ENCODE measurements around the gene SEC22A. TPM values are rescaled to one million over a fixed set of nuclear protein-coding genes. Genes with fewer than 3 reads are reported as not detected.
A peak's percentile ranks its signal among the peaks of the same experiment; 100 is the strongest.

SEC22A gene
- total RNA-seq, 1 donor from 2014 or later, result 26.9 TPM

GRCh38 chr3:123296261-123296660, 94.5 kb downstream of the SEC22A start:
- Histone ChIP-seq H3K4me3 (ENCODE audit: low read depth, low read length) (no peak overlapping the region), H3K27me3 (ENCODE audit: control insufficient read depth, insufficient read depth, low read length) (peaks cover 14% of the 10 kb centered on the region), H3K36me3 (ENCODE audit: control insufficient read depth, insufficient read depth, low read length) (no peaks in the 10 kb centered on the region)
- no peak for DNase-seq (ENCODE audit: low read depth)
- TF ChIP-seq CTCF (IDR thresholded peaks at IDR 0.05; ENCODE audit: insufficient read depth, low read length, poor library complexity, severe bottlenecking), result no peak

GRCh38 chr3:123296836-123297626, 95.3 kb downstream of the SEC22A start:
- TF ChIP-seq CTCF (IDR thresholded peaks at IDR 0.05; ENCODE audit: insufficient read depth, low read length, poor library complexity, severe bottlenecking), result no peak
- no peak for DNase-seq (ENCODE audit: low read depth)

DNA sequence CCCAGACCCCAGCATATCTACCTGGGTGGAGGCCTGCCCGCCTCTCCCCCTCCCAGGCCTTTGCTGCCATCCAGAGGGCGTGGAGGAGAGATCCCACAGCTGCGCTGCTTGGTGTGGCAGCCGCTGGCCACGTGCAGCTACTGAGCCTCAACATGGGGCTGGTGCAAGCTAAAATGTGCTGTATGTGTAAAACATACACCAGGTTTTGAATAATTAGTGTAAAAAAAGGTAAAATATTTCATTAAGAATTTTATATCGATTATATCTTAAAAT, 95.8 kb downstream of the SEC22A start:
- H3K27me3 ChIP-seq (ENCODE audit: control insufficient read depth, insufficient read depth, low read length), result peaks cover 13% of the 10 kb centered on the region
- TF ChIP-seq CTCF (IDR thresholded peaks at IDR 0.05; ENCODE audit: insufficient read depth, low read length, poor library complexity, severe bottlenecking), result peak; percentile 9
- no peak overlapping the region for H3K4me3 ChIP-seq (ENCODE audit: low read depth, low read length)
- no peaks in the 10 kb centered on the region for H3K36me3 ChIP-seq (ENCODE audit: control insufficient read depth, insufficient read depth, low read length)
- no peak for DNase-seq (ENCODE audit: low read depth)

More at GRCh38 chr3:123296836-123297626, 95.3 kb downstream of the SEC22A start:
- H3K4me3 ChIP-seq (ENCODE audit: low read depth, low read length), result no peak overlapping the region
- H3K36me3 ChIP-seq (ENCODE audit: control insufficient read depth, insufficient read depth, low read length), result no peaks in the 10 kb centered on the region
- peaks cover 13% of the 10 kb centered on the region for H3K27me3 ChIP-seq (ENCODE audit: control insufficient read depth, insufficient read depth, low read length)

DNA sequence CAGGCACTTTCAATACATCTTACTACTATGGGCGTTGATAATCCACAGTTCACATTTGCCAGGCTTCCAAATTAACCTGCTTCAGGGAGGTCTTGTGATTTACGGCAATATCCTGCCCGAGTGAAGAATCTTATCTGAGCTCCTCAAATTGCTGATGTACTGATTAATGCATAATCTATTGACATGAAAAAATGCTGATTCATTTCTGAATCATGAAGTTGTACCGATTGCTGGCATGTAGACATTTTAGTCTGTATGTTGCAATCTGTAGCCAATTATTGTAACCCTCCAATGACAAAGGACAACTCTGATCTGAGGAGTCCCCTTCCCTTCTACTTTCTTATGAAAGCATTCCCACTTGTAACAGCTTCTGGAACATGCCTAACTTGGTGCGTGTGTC, 97.2 kb downstream of the SEC22A start:
- H3K4me3 ChIP-seq (ENCODE audit: low read depth, low read length), result no peak overlapping the region
- no peaks in the 10 kb centered on the region for H3K36me3 ChIP-seq (ENCODE audit: control insufficient read depth, insufficient read depth, low read length)
- TF ChIP-seq CTCF (IDR thresholded peaks at IDR 0.05; ENCODE audit: insufficient read depth, low read length, poor library complexity, severe bottlenecking), result no peak
- peaks cover 16% of the 10 kb centered on the region for H3K27me3 ChIP-seq (ENCODE audit: control insufficient read depth, insufficient read depth, low read length)
- DNase-seq (ENCODE audit: low read depth), result no peak

GRCh38 chr3:123299581-123299980, 97.8 kb downstream of the SEC22A start:
- no peaks in the 10 kb centered on the region for H3K36me3 ChIP-seq (ENCODE audit: control insufficient read depth, insufficient read depth, low read length)
- TF ChIP-seq CTCF (IDR thresholded peaks at IDR 0.05; ENCODE audit: insufficient read depth, low read length, poor library complexity, severe bottlenecking), result no peak
- no peak overlapping the region for H3K4me3 ChIP-seq (ENCODE audit: low read depth, low read length)
- peaks cover 14% of the 10 kb centered on the region for H3K27me3 ChIP-seq (ENCODE audit: control insufficient read depth, insufficient read depth, low read length)
- no peak for DNase-seq (ENCODE audit: low read depth)

- no peak for TF ChIP-seq CTCF (IDR thresholded peaks at IDR 0.05; ENCODE audit: insufficient read depth, low read length, poor library complexity, severe bottlenecking)
- H3K36me3 ChIP-seq (ENCODE audit: control insufficient read depth, insufficient read depth, low read length), result no peaks in the 10 kb centered on the region
- H3K27me3 ChIP-seq (ENCODE audit: control insufficient read depth, insufficient read depth, low read length), result peaks cover 14% of the 10 kb centered on the region
- no peak overlapping the region for H3K4me3 ChIP-seq (ENCODE audit: low read depth, low read length)
- DNase-seq (ENCODE audit: low read depth), result no peak
These were observed 98.3 kb downstream of the SEC22A start for GRCh38 chr3:123300056-123300455.

Data from kidney epithelial cell (primary cell).